IMR-90 (cell line): ENCODE measurements around the gene SLC26A1.

Source experiments
- BHLHE40 ChIP-seq: fragments of 150-350 bp; IDR thresholded peaks from 2 replicates; pipeline ENCODE4 v1.6.1; 2016; ENCODE audit warnings: mild to moderate bottlenecking, low read depth, low read length
- CEBPB ChIP-seq: IDR thresholded peaks from 2 replicates; pipeline ENCODE4 v1.6.1; 2012; ENCODE audit warnings: low read depth, low read length, improper control_type of control experiment
- CHD1 ChIP-seq: IDR thresholded peaks from 2 replicates; pipeline ENCODE4 v1.6.1; 2012; ENCODE audit warnings: low read depth, low read length, improper control_type of control experiment
- CTCF ChIP-seq: conservative IDR thresholded peaks from 2 replicates; pipeline ENCODE4 v1.5.1; 2012; ENCODE audit warnings: mild to moderate bottlenecking, low read depth, low read length, improper control_type of control experiment
- ELK1 ChIP-seq: fragments of 150-350 bp; IDR thresholded peaks from 2 replicates; pipeline ENCODE4 v1.6.1; 2016; ENCODE audit warnings: low read depth, mild to moderate bottlenecking, low read length, moderate library complexity, borderline replicate concordance
- MAZ ChIP-seq: IDR thresholded peaks from 2 replicates; pipeline ENCODE4 v1.6.1; 2012; ENCODE audit warnings: low read depth, mild to moderate bottlenecking, low read length, improper control_type of control experiment, moderate library complexity, borderline replicate concordance
- NFE2L2 ChIP-seq: fragments of 150-350 bp; IDR thresholded peaks from 2 replicates; pipeline ENCODE4 v1.6.1; 2016; ENCODE audit warnings: low read depth, mild to moderate bottlenecking, low read length
- POLR2A ChIP-seq: IDR thresholded peaks from 2 replicates; pipeline ENCODE4 v1.6.1; 2012; ENCODE audit warnings: mild to moderate bottlenecking, low read depth, low read length
- RFX5 ChIP-seq: IDR thresholded peaks from 2 replicates; pipeline ENCODE4 v1.8.0; 2012; ENCODE audit warnings: low read depth, mild to moderate bottlenecking, low read length, moderate library complexity
- SMC3 ChIP-seq: fragments of 150-350 bp; IDR thresholded peaks from 2 replicates; pipeline ENCODE4 v1.6.1; 2016; ENCODE audit warnings: low read depth, mild to moderate bottlenecking, antibody characterized with exemption, low read length, moderate library complexity

- TF ChIP-seq POLR2A = no peak
- no peak for TF ChIP-seq CTCF
- no peak for TF ChIP-seq MAZ
- TF ChIP-seq SMC3 = no peak
- TF ChIP-seq BHLHE40 = 0 out of 2 replicates have a peak, but pooled peaks have one; percentile 30
- no peak for TF ChIP-seq NFE2L2
- TF ChIP-seq ELK1 = no peak
- no peak for TF ChIP-seq RFX5
- TF ChIP-seq CHD1 = no peak
- peak; percentile 90 for TF ChIP-seq CEBPB
Observed at GRCh38 chr4:1010395-1011021, 17.3 kb upstream of the SLC26A1 start.
